ENCODE results near the gene CSGALNACT2.

Gene CSGALNACT2

DNA sequence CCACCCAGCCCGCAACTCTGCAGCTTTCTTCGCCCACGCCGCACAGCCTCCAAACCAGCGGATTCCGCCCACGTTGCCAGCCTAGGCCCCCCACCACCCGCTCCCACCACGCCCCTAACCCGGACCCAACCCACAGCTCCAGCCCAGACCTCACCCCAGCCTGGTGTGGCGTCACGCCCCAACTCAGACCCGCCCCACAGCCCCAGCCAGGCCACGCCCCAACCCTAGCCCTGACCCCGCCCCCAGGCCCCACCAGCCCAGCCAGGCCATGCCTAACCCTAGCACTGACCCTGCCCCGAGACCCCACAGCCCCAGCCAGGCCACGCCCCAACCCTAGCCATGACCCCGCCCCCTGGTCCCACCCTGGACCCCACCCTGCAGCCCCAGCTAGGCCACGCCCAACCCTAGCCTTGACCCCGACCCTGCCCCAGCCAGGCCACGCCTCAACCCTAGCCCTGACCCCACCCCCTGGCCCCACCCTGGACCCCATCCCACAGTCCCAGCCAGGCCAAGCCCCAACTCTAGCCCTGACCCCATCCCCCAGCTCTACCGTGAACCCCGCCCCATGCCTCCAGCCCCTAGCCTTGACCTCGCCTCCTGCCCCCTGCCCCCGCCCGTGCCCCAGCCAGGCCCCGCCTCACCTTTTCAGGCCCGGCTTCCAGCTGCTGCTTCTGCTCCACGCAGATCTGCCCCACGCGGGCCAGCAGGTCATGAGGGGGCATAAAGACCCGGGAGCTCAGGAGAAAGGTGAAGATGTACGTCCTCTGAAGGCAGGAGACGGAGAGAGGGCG, 64.6 kb downstream of the CSGALNACT2 start:
- TF ChIP-seq, protein P1, sequence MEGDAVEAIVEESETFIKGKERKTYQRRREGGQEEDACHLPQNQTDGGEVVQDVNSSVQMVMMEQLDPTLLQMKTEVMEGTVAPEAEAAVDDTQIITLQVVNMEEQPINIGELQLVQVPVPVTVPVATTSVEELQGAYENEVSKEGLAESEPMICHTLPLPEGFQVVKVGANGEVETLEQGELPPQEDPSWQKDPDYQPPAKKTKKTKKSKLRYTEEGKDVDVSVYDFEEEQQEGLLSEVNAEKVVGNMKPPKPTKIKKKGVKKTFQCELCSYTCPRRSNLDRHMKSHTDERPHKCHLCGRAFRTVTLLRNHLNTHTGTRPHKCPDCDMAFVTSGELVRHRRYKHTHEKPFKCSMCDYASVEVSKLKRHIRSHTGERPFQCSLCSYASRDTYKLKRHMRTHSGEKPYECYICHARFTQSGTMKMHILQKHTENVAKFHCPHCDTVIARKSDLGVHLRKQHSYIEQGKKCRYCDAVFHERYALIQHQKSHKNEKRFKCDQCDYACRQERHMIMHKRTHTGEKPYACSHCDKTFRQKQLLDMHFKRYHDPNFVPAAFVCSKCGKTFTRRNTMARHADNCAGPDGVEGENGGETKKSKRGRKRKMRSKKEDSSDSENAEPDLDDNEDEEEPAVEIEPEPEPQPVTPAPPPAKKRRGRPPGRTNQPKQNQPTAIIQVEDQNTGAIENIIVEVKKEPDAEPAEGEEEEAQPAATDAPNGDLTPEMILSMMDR (IDR thresholded peaks at IDR 0.05) = no peak
- peak overlapping the region; percentile 24 to 44 for H3K4me3 ChIP-seq
- peaks cover 0 to 21% (median 0%) of the 10 kb centered on the region in 3 donors for H3K36me3 ChIP-seq
- H3K9me3 ChIP-seq = no peaks in the 10 kb centered on the region
- peaks cover 0 to 18% (median 11%) of the 10 kb centered on the region in 4 donors for H3K4me1 ChIP-seq
- intact Hi-C loops (cut with DNase I; ENCODE audit: low total_unique reads) = no loop called here
- peaks cover 0 to 24% of the 10 kb centered on the region in 2 donors for H3K27me3 ChIP-seq
- DNase-seq = peak; percentile 19 to 60
- no peak overlapping the region for H3K27ac ChIP-seq

DNA sequence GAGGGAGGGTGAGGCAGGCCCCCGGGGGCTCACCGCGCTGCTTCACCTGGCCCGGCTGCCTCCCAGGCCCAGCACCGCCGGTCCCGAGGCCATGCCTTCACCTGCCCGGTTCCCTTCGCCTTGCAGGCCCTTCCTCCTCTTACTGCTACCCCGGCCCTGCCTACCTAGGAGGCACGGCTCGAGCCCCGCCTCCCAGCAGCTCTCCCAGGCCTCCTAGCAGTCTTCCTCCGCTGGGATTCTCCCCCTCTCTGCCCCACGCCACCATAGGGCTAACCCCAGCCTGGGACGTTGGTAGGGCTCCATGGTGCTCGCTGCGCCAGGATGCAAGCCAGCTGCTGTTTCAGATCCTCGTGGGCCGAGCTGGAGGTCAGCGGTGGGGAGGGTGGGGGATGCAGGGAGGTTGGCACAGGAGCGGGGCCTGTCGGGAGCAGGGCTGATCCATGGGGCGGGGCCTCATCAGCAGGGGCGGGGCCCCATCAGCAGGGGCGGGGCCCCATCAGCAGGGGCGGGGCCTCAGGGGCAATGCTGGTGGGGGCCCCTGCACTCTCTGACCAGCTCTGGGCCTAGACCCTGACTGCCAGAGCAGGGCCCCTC, 65.3 kb downstream of the CSGALNACT2 start:
- Histone ChIP-seq H3K9me3 (no peaks in the 10 kb centered on the region), H3K4me3 (no peak overlapping the region), H3K4me1 (peaks cover 0 to 18% (median 11%) of the 10 kb centered on the region in 4 donors), H3K36me3 (peaks cover 0 to 21% (median 0%) of the 10 kb centered on the region in 3 donors), H3K27ac (no peak overlapping the region), H3K27me3 (peaks cover 0 to 22% of the 10 kb centered on the region in 2 donors)
- DNase-seq = peak; percentile 19 to 63
- TF ChIP-seq, protein P1 (IDR thresholded peaks at IDR 0.05) = no peak
- intact Hi-C loops (cut with DNase I; ENCODE audit: low total_unique reads) = no loop called here

DNA sequence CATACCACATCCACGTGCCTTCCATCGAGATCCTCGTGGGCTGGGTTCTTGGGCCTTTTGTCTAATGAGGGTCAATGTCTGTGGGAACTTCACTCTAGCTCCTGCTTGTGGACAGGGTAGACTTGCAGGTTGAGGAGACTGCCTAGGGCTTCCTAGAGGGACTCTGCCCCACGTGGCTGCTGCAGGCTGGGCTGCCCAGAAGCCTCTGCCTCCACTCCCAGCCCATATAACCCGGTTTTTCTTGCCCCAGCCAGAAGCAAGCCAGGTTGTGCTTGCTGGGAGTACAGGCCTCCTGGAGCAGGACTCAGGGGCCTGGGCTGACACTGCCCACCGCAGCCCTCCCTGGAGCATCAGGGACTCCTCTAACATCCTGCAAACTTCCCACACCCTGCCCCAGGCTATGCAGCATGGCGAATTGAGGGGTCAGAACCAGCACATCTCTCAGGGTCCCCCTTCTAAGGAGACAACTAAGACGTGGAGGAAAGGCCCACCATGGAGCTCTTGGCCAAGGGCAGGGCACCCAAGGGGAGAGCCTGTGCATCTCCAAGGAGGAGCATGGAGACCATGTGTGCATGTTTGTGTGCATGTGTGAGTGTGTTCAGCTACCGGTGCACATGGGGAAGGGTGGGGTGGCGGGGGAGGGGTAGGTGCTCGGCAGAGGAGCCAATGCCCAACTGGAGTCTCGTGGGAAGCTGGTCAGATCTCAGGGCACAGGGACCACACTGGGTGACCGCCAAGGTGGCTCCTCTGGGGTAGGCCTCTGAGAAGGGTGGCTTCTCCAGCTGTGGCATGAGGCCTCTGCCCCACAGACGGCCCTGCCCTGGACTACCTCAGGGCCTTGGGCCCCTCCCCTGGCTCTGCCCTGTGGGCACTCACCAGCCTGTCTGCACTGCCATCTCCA, 66.0 kb downstream of the CSGALNACT2 start:
- peaks cover 0 to 14% (median 0%) of the 10 kb centered on the region in 3 donors for H3K36me3 ChIP-seq
- no peak overlapping the region for H3K4me3 ChIP-seq
- H3K4me1 ChIP-seq = peaks cover 0 to 18% (median 11%) of the 10 kb centered on the region in 4 donors
- H3K27me3 ChIP-seq = peaks cover 0 to 24% of the 10 kb centered on the region in 2 donors
- DNase-seq = peak; percentile 15 to 57
- no peaks in the 10 kb centered on the region for H3K9me3 ChIP-seq
- H3K27ac ChIP-seq = no peak overlapping the region
- TF ChIP-seq, protein P1 (IDR thresholded peaks at IDR 0.05) = no peak
- intact Hi-C loops (cut with DNase I; ENCODE audit: low total_unique reads) = no loop called here

DNA sequence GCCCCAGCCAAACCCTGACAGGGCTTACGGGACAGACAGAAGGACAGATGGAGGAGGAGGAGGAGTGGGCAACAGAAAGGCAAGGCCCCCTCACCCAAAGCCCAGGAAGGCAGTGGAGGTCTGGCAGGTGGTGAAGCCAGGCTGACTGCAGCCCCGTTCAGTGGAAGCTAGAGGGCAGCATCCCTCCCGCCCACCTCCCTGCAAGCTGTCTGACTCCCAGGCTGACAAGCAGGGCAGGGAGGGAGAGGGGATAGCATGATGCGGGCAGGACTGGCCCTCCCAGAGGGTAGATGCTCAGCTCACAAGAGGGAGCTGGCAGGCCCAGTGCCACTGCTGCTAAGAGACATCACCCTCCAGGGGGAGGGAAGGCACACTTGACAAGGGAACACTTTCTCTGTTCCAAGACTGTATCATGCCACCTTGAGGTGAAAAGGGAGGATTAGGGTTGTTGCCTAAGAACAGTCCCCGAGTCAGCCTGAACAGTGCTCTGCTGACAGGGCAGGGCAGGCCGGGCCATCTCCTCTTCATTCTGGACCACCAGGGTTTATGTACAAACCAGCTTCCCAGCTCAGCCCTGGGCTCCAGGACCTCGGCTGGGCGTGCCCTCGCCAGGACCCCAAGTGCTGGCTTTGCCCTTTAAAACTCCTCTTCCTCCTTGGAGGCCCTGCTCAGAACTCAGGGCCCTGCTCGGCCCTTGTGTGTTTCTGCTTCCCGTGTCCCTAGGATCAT, 66.9 kb downstream of the CSGALNACT2 start:
- intact Hi-C loops (cut with DNase I; ENCODE audit: low total_unique reads) = no loop called here
- DNase-seq = peak; percentile 34 to 65
- no peaks in the 10 kb centered on the region for H3K9me3 ChIP-seq
- H3K4me1 ChIP-seq = peaks cover 0 to 18% (median 11%) of the 10 kb centered on the region in 4 donors
- H3K36me3 ChIP-seq = peaks cover 0 to 6% (median 0%) of the 10 kb centered on the region in 3 donors
- TF ChIP-seq, protein P1 (IDR thresholded peaks at IDR 0.05) = peak in 1 of 2 experiments; percentile 32
- H3K27ac ChIP-seq = no peak overlapping the region
- H3K27me3 ChIP-seq = peaks cover 0 to 24% of the 10 kb centered on the region in 2 donors
- H3K4me3 ChIP-seq = no peak overlapping the region

All from tibial artery (tissue), 4 donors.